C4-2B (cell line): ENCODE data around the gene SH2D4B.
"Not testable (repeated sequence)": the region's sequence is repeated elsewhere in the genome, so short reads cannot be mapped to it uniquely, and the experiment has no call there.

Experiments
- CTCF ChIP-seq: fragments of 450-650 bp; conservative IDR thresholded peaks from 2 replicates; pipeline ENCODE4 v1.5.1; 2017; ENCODE audit warnings: mild to moderate bottlenecking
- ZFX ChIP-seq: fragments of 450-650 bp; IDR thresholded peaks from 2 replicates; pipeline ENCODE4 v1.6.1; 2017

- TF ChIP-seq CTCF, ZFX: not testable (repeated sequence)
Observed at GRCh38 chr10:80543319-80543672, 5.6 kb downstream of the SH2D4B start.
